GM12892 (cell line): ENCODE results near the gene CHMP3.

Experiments
- DNase-seq: peaks from one replicate; pipeline ENCODE4 v3.0.0; 2011; ENCODE audit not compliant: insufficient read length
- FAIRE-seq: peaks from 2 replicates; lab custom pipeline; 2011; peaks lifted over from hg19 to GRCh38; lab: Jason Lieb, UNC
- POLR2A ChIP-seq: IDR thresholded peaks from 2 replicates; pipeline ENCODE4 v1.6.1; 2011; ENCODE audit warnings: low read depth, low read length, control low read depth
- POLR2AphosphoS5 ChIP-seq: IDR thresholded peaks from 2 replicates; pipeline ENCODE4 v1.6.1; 2011; ENCODE audit warnings: low read depth, low read length, control low read depth
- TAF1 ChIP-seq: IDR thresholded peaks from 2 replicates; pipeline ENCODE4 v1.6.1; 2011; ENCODE audit warnings: low read depth, mild to moderate bottlenecking, control low read depth, low read length, borderline replicate concordance

The CHMP3 gene

DNA sequence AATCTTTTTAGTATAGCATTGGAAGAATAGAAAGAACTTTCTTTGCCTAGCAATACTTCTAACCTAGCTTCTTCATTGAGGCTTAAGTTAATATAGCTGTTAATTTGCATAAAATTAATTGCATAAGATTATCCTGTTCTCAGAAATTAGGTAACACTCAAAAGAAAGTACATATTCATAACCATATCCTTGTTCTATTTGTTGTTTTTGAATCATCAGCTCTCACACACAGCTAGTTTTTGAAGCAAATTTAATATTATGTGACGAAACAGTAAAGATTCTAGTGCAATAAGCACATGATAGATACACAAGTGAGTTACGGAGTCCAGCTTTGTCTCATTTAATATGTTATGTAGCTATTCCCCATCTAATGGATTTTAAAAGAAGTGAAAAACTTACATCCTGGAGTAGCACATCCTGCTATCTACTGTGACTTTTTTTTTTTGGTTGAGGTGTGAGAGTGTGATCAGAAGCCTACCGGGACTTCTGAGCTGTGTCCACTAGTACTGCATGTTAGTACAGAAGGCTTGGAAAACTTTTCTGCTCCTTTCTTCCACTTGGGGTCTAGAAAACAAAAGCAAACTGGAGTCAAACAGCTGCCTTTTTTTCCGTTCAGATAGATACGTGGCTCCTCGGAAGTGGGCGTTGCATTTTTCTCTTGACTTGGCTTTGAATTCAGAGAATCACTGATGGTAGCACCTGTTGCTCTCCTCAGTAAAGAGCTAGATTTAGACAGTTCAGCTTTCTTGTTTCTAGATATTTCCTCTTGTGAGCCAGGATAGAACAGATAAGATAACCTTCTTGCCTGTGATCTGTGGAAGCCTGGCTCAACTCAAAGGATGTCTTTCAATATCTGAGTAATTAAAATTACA lies 94.8 kb downstream of the CHMP3 start:
- TF ChIP-seq POLR2A, result no peak
- no peak for TF ChIP-seq POLR2AphosphoS5
- no peak for TF ChIP-seq TAF1
- FAIRE-seq, result no peak
- DNase-seq, result no peak

DNA sequence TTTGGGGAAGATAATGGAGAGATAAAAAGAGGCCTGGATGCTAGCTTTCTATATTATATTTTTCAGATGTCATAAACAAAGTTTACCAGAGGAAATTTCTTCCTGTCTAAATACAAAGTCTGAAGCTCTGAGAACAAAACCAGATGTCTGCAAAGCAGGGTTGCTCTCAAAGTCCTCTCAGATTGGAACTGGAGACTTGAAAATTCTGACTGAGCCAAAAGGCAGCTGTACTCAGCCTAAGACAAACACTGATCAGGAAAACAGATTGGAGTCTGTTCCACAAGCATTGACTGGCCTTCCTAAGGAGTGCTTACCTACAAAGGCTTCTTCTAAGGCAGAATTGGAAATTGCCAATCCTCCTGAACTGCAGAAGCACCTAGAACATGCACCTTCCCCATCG lies 96.9 kb downstream of the CHMP3 start:
- no peak for TF ChIP-seq TAF1
- no peak for TF ChIP-seq POLR2AphosphoS5
- TF ChIP-seq POLR2A, result no peak
- DNase-seq (no peak), FAIRE-seq (no peak)

- TF ChIP-seq TAF1 (no peak), POLR2A (no peak), POLR2AphosphoS5 (no peak)
- FAIRE-seq, result no peak
- DNase-seq, result no peak
Observed at GRCh38 chr2:86464652-86465051, 98.6 kb downstream of the CHMP3 start.

GRCh38 chr2:86461042-86461743 lies 102.0 kb downstream of the CHMP3 start:
- DNase-seq (no peak), FAIRE-seq (no peak)
- TF ChIP-seq POLR2A, result no peak
- TF ChIP-seq POLR2AphosphoS5, result no peak
- TF ChIP-seq TAF1, result no peak

- FAIRE-seq (no peak), DNase-seq (no peak)
- TF ChIP-seq TAF1 (no peak), POLR2A (no peak), POLR2AphosphoS5 (no peak)
Observed at GRCh38 chr2:86455181-86455580, 108.1 kb downstream of the CHMP3 start.

DNA sequence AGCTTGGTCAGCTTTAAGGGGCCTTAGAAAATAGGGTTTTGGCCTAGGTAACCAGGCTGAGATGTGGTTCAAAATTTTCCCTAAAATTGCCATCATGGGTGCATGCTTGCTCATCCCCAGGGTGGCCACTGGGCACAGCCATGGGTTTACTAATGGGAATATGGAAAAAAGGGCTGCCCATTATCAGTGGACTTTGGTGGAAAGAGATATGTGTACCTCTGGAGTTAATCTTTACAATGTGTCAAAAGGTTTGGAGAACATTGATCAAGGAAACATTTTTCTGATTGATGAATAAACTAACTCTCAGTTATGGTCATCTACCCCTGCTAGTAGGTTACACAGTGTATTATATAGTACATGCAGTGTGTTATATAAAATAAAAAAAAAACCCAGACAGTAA lies 109.0 kb downstream of the CHMP3 start:
- no peak for TF ChIP-seq POLR2AphosphoS5
- no peak for TF ChIP-seq POLR2A
- no peak for TF ChIP-seq TAF1
- DNase-seq (no peak), FAIRE-seq (no peak)

DNA sequence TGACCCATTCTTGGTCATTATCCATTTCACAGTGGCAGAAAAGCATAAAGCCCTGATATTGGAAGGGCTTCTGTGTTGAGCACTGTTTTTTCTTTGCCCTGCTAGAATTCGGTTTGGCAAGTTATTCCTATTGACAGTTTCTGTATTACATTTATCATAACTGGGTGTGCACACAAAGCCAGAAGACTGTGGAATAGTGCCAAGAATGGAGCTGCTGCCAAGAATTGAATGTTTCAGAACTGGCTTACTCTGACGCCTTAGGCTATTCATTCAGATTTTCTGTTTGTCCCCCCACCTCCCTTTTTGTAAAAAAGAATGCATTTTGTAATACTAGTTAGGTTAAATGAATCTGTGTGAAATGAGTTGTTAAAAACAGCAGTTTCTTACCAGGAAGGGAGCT lies 109.4 kb downstream of the CHMP3 start:
- TF ChIP-seq POLR2AphosphoS5, result no peak
- TF ChIP-seq TAF1, result no peak
- TF ChIP-seq POLR2A, result no peak
- DNase-seq, result no peak

More for the DNA sequence above, 109.4 kb downstream of the CHMP3 start:
- no peak for FAIRE-seq
